ENCODE data around the gene HOXD9.

Gene HOXD9

GRCh38 chr2:176171351-176172006, 49.0 kb downstream of the HOXD9 start:
- DNase-seq, result no peak

- no peak for DNase-seq
Measured at GRCh38 chr2:176172007-176172894, 49.7 kb downstream of the HOXD9 start.

- DNase-seq, result no peak
Measured at GRCh38 chr2:176172895-176173566, 50.5 kb downstream of the HOXD9 start.

GRCh38 chr2:176173567-176174381, 51.3 kb downstream of the HOXD9 start:
- no peak for DNase-seq

- no peak for DNase-seq
Measured at GRCh38 chr2:176174382-176174823, 51.9 kb downstream of the HOXD9 start.

Data from hematopoietic multipotent progenitor cell treated with erythropoietin and hydrocortisone succinate and interleukin-3 and kit ligand, for 6 days (in vitro differentiated cells).